NOMO-1 treated with dmso at 0.1 percent for 144 hours (cell line): ENCODE results near the gene ITFG1.
"Not testable (repeated sequence)": the region's sequence is repeated elsewhere in the genome, so short reads cannot be mapped to it uniquely, and the experiment has no call there.

Source experiments
- DNase-seq: peaks from one replicate; lab custom pipeline; 2025; ENCODE audit not compliant: unreplicated experiment; lab: John Stamatoyannopoulos, UW

Gene ITFG1

DNA sequence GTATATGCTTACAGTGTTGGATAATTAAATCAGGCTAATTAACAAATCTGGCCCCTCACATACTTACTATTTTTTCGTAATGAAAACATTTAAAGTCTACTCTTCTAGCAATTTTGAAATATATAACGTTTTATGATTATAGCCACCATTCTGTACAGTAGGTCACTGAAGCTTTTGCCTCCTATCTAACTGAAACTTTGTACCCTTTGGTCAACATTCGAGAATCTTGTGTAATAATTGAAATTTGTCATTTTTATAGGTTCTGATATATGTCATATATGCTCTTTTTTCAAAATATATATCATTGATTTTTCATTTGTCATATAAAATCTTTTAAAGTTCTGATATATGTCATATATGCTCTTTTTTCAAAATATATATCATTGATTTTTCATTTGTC is 12.9 kb upstream of the ITFG1 start:
- no peak for DNase-seq

DNA sequence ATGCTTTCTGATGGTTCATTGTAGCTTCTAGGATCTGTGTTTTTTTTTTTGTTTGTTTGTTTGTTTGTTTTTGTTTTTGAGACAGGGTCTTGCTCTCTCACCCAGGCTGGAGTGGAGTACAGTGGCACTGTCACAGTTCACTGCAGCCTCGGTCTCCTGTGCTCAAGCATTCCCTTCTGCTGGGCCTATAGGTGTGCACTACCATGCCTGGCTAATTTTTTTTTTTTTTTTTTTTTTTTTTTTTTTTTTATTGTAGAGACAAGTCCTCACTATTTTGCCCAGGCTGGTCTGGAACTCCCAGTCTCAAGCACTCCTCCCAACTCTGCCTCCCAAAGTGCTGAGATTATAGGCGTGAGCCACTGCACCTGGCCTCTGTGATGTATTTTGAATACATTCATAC is 12.1 kb upstream of the ITFG1 start:
- not testable (repeated sequence) for DNase-seq

DNA sequence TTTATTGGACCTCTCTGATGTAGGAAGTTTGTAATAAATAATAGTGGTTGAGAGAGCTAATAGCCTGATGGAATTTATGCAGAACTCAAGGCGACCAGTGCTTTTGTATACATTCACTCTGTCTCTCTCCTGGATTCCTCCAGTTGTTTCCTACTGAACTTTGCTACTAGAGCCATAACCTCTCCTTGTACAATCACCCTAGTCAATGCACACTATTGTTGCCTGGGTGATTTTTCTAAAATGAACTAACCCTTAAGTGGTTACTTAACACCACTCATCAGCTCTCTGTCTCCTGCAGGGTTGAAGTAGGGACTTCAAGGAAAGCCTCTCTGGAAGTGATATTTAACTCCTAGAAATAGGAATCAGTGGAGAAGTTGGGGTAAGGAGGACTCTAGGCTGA is 9.9 kb upstream of the ITFG1 start:
- no peak for DNase-seq

DNA sequence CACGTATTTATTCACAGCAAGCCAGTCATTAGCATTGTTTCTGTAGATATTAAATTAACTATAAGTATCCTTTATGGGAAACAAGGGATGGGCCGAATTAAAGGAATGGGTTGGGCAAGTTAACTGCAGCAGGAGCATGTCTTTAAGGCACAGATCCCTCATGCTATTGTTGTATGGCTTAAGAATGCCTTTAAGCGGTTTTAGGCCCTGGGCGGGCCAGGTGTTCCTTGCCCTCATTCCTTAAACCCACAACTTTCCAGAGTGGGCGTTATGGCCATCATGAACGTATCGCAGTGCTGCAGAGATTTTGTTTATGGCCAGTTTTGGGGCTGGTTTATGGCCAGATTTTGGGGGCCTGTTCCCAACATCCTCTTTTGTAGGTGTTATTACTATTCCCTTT is 9.3 kb upstream of the ITFG1 start:
- no peak for DNase-seq

DNA sequence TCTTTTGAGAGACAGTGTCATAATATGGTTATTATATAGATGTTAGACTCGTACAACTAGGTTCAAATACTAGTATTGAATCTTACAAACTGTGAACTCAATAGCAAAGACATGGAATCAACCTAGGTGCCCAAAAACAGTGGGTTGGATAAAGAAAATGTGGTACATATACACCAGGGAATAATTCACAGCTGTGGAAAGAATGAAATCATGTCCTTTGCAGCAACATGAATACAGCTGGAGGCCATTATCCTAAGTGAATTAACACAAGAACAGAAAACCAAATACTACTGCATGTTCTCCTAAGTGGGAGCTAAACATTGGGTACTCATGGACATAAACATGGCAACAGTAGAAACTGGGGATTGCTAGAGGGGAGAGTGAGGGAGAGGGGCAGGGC is 8.4 kb upstream of the ITFG1 start:
- DNase-seq, result no peak

DNA sequence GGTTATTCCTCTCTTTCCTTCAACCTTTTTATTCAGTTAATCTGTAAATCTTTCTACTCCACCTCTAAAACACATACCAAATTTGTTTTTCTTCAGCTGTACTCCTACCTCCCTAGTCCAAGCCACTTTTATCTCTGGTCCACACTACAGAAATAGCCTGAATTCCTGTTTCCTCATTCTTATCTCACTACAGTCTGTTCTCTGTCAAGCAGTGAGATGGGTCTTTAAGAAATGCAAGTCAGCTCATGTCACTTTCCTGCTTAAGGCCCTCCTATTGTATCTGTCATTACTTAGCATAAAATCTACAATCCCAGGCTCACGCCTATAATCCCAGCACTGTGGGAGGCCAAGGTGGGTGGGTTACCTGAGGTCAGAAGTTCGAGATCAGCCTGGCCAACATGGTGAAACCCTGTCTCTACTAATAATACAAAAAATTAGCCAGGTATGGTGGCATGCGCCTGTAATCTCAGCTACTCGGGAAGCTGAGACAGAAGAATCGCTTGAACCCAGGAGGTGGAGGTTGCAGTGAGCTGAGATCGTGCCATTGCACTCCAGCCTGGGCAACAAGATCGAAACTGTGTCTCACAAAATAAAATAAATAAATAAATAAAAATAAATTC is 7.3 kb upstream of the ITFG1 start:
- not testable (repeated sequence) for DNase-seq

DNA sequence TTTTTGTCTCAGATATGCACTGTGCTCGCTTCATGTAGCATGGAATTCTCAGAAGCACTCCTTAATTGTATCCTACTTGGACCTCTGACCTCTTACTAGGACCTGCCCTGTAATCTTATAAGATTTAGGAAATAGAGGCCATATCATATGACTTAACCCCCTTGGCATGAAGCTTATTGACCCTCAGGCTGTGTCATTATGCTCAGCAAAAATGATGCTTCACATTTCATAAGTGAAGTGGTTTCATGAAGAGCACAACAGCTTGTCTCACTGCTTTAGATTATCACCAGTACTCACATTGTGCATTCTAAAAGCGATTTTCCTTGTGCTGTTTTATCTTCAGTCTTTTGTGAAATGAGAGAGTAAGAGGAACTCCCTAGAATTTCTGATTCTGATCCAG is 6.6 kb upstream of the ITFG1 start:
- no peak for DNase-seq

DNA sequence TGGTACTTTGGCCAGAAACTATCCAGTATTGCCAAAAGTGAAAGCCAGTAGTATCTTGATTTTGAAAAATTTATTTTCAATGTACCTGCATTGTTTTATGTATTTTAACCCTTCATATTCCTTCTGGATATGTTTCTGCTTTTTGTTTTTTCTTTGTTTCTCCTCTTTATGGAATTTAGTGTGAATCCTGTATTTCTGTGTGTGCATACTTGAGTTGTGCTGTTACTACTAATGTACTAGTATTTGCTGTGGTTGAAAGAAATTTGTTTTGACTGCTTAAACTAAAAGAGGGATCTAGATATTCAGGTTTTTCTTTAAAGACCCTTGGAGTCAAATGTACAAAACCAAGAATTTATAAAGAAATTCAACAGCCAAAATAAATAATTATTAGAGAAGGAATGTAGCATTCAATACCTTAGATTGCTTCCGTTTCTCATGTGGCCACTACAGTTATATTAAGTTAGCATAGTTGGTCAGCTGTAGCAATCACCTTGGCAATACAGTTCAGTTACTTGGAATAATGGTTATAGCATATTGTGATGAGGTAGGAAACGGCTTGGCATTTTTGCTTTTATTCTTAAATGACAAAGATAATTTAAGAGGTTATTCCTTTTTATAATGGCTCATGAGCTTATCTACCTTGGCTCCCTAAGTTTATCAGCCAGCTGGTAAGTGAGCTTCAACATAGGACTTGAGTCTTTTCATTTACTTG is 5.2 kb upstream of the ITFG1 start:
- no peak for DNase-seq

DNA sequence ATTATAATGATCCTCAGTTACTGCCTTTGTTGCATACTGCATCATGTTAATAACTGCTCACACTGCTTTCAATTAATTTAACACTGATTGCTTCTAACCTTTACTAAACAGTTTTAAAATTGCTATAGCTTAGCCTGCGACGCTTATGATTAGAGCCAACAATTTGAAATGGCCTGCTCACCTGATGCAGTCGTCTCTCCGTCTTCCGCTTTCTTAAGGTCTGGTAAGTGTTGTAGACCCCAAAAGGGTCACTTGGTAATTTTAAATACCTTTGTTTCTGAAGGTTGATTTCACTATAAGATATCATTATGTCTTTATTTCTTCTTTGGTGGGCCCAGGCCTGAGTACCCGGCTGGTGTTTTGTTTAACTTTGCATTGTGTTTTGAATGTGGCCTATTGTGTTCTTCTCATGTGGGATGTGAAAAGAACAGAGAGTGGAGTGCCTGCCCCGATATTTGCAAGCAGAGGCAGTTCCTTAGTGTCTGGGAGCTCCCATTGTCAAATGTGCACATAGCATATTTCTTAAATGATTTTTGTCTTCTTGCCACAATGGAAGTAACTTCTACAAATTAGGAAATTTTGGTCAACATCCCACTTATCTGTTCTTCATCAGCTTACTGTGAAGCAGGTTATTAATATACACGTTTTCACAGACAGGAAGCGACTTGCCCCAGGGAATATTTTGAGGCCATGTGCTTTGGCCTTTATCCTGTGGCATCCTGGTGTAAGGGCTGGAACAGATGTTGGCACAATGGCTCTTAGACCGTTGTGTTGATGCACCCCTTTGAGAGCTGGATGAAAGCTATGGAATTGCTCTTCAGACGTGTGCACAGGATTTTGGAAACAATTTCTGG is 3.1 kb upstream of the ITFG1 start:
- no peak for DNase-seq

DNA sequence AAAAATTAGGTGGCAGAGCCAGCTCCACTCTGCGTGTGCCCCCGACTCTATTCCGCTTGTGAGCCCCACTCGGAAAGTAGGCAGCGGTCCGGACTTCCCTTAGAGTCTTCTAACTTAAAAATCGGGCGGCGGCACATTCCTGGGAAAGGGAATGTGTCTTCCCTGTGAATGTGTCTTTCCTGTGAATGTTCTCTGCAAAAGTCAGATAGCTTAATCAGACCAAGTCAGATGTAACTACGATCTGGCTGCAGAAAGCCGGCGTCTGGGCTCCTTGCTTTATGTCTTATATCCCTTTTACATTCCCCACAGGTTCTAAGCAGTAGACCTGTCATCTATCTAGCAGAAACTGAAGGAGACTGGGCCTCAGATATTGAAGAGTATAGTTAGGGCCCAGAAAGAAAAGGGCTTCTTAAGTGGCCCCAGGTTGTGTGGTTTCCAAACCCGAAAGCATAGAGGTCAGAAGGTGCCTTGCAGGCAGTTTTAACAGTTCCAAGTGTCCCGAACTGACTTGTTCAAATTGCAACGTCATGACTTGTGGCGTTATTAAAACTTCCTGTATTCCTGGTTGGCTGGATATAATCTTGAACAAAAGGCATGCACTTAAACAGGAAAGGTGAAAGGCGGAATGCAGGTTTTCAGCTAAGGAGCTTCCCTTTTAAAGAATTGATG is 869 bp upstream of the ITFG1 start:
- peak; percentile 38 for DNase-seq

DNA sequence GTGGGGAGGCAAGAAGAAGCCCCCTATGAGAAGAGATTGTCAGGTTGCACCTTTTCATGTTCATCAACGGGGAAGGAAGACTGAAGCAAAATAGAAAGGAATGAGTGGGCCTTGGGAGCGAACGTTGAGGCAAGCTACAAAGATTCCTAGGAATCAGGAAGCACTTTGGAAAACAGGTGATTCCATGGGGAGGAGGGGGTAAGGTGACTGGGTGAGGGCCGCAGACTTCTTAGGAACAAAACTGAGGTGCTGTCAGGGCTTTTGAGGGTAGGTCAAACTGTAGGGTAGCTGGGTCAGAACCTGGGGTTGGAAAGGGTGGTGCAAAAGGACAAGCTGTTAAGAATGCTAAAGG is 528 bp downstream of the ITFG1 start:
- no peak for DNase-seq

DNA sequence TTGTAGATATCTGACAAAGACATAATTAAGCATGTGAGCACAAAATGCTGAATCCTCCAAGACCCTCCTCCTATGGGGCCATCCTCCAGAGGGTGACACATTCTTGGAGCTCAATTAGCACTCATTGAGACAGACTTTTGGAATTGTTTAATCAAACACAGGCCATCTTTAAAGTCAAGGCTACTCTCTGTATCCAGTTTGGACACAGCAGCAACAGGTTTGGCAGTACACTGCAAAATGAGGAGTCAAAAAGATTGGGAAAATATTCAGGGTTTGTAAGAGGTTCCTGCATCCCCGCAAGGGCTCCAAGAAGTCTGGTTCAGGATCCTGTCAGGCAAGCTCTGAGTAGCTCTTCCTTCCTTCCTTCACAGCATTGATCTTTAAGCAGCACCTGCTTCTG is 1.3 kb downstream of the ITFG1 start:
- DNase-seq, result no peak

DNA sequence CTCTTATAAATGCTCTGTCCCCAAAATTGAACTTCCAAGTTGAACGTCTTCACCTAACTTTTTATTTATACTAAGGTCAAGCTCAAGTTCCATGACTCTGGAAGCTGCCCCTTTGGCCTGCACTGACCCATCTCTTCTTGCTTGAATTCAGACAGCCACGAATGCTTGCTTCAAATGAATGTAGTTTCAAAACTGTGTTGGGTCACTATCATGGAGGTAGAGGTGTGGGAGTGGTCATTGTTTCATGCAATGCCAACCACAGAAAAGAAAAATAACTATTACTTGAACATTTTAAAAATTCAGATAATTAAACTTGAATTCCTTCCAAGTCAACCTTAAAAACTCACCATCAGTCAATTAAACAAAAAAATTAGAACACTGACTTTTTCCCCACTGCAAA is 2.5 kb downstream of the ITFG1 start:
- no peak for DNase-seq

DNA sequence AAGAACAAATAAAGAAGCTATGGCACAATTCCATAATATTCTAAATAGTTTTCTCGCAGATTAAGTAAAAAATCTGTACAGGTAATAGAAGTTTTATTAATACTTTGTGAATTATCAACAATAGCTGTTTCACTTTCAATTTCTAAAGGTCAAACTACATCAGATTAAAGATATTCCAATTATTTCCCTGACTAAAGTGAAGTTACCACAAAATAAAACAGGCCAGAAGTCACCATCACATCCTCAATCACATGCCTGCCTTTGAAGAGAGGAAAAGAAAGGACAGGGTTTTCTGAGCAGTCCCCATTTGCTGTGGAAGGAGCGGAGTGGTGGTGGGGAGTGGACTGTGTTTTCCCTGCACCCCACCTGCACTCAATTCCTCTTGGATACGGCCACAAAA is 11.1 kb downstream of the ITFG1 start:
- no peak for DNase-seq

DNA sequence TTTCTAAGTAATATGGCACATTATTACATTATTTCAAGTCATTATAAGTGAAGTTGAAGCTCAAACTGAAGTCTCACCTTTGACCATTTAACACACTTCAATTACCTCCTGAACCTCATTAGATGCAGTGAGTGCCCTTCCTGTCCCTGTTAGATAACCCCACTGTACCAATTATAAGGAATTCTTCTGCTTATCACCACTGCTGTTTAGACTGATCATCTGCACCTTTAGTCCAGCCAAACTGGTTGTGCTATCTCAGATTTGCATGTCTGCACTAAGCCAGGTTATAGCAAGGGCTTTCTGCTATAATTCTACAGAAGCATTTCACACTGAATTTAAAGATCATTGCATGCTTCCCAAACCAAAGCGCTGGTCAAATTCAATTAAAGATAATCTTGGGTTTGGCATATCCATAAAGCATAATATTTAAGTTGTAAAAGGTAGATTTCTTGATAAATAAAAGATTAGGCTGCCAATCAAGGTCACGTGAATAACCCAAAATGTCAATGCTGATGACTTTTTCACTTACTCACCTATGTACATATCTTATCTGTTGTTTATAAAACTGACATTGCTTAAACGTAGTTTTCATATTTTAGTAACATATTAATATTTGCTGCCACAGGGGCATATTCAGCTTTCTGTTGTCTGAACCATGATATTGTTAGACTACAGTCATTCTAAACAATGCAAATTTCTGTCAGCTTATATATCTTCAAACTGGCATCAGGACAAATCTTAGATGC is 11.9 kb downstream of the ITFG1 start:
- no peak for DNase-seq

DNA sequence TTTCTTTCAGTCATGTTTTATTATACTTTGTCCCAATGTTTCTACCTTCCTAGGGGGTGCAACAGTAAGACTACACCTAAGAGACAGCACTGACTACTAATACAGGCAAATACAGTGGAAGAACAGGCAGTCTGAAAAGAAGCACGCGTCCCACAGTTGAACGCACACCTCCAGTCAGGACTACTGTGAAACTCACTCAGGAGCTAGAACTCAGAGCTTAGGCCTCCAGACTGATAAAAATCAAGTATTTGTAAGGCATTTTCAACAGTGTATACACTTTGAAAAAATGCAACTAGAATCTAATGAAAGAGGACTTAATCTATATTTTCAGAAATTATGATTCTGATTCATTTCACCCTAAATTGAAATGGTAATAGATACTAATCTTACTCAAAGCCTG is 14.4 kb downstream of the ITFG1 start:
- DNase-seq, result no peak

DNA sequence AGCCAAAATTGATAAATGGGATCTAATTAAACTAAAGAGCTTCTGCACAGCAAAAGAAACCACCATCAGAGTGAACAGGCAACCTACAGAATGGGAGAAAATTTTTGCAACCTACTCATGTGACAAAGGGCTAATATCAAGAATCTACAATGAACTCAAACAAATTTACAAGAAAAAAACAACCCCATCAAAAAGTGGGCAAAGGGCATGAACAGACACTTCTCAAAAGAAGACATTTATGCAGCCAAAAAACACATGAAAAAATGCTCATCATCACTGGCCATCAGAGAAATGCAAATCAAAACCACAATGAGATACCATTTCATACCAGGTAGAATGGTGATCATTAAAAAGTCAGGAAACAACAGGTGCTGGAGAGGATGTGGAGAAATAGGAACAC is 18.0 kb downstream of the ITFG1 start:
- DNase-seq, result not testable (repeated sequence)

DNA sequence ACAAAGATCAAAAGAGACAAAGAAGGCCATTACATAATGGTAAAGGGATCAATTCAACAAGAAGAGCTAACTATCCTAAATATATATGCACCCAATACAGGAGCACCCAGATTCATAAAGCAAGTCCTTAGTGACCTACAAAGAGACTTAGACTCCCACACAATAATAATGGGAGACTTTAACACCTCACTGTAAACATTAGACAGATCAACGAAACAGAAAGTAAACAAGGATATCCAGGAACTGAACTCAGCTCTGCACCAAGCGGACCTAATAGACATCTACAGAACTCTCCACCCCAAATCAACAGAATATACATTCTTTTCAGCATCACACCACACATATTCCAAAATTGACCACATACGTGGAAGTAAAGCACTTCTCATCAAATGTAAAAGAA is 20.8 kb downstream of the ITFG1 start:
- not testable (repeated sequence) for DNase-seq

DNA sequence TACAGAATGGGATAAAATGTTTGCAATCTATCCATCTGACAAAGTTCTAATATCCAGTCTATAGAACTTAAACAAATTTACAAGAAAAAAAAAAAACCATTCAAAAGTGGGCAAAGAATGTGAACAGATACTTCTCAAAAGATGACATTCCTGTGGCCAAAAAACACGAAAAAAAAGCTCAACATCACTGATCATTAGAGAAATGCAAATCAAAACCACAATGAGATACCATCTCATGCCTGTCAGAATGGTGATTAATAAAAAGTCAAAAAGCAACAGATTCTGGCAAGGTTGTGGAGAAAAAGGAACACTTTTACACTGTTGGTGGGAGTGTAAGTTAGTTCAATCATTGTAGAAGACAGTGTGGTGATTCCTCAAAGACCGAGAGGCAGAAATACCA is 26.6 kb downstream of the ITFG1 start:
- DNase-seq, result not testable (repeated sequence)

DNA sequence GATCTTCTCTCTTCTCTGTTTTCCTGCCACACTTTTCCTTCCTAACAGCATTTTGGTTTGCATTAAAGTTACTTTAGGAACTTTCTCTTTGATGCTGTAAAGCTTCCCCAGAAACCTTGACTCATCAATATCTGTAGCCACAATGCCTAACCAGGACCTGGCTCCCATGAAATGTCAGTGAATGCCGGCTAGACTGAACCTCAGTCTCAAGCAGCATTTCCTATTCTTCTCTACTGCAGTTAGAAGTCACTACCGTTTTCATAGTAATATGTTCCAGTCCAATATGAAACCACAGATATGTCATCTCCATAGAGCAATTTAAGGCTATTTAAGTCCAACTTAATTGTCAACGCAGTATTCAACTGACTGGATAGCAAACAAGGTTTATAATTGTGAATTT is 28.9 kb downstream of the ITFG1 start:
- DNase-seq, result no peak

DNA sequence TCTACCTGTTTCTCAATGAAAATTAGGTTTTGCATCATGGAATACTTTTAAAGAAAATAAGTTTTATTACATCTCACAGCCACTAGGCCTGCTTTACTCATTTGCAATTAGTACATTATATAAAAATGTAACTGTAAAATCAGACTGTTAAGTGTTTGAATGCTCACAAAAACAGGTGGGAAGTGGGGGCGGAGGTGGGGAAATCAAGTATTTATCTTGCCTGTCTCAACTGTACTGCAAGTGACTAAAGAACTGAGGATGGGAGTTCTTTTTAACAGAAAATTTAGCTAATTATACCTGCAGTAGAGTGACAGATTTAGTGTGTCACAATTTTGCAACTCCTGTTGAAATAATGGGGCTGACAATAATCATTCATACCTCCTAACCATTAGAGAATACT is 34.1 kb downstream of the ITFG1 start:
- DNase-seq, result no peak
